ENCODE results near the gene ARHGAP9. TPM values are rescaled to one million over a fixed set of nuclear protein-coding genes. Genes with fewer than 3 reads are reported as not detected.

Gene ARHGAP9
- total and polyA plus RNA-seq, 2 of the 8 experiments (the other 6 are each of a cell fraction or from before 2014, with no cell fraction given): 3.2 to 6.0 TPM

- TF ChIP-seq EP300 (IDR thresholded peaks at IDR 0.05; ENCODE audit: borderline replicate concordance in 1 of 2, low read depth in 2 of 2, low read length in 2 of 2) (no peak), RNF2 (IDR thresholded peaks at IDR 0.05; ENCODE audit: borderline replicate concordance, low read depth, low read length, missing control alignments, poor library complexity, severe bottlenecking) (peak; percentile 80), EZH2 (IDR thresholded peaks at IDR 0.05; ENCODE audit: low read depth, low read length, severe bottlenecking) (peak; percentile 89), MAFK (IDR thresholded peaks at IDR 0.05; ENCODE audit: low read depth, low read length) (no peak), BCL11A (IDR thresholded peaks at IDR 0.05; ENCODE audit: low read depth in 2 of 2, low read length in 2 of 2) (no peak), NANOG (IDR thresholded peaks at IDR 0.05; ENCODE audit: insufficient read depth, low read depth, low read length, poor library complexity, severe bottlenecking) (no peak), POLR2A (IDR thresholded peaks at IDR 0.05; ENCODE audit: control extremely low read depth in 1 of 2, low read depth in 2 of 2, low read length in 2 of 2) (no peak), ATF3 (IDR thresholded peaks at IDR 0.05; ENCODE audit: insufficient read depth, low read depth, low read length) (no peak), GTF2F1 (IDR thresholded peaks at IDR 0.05; ENCODE audit: borderline replicate concordance, low read depth, low read length) (no peak)
Observed at GRCh38 chr12:57475271-57476161, 4.2 kb downstream of the ARHGAP9 start (continued).

Measured in H1 (cell line).